NB4 (cell line): ENCODE measurements around the gene HAPLN2.
A peak's percentile ranks its signal among the peaks of the same experiment; 100 is the strongest.
"Not testable (repeated sequence)": the region's sequence is repeated elsewhere in the genome, so short reads cannot be mapped to it uniquely, and the experiment has no call there.

Experiments
- DNase-seq: peaks from one replicate; pipeline ENCODE4 v3.0.0; 2010; ENCODE audit warnings: low read depth
- H3K4me3 ChIP-seq: one replicate; pipeline ENCODE4 v1.5.1; 2011; ENCODE audit warnings: mild to moderate bottlenecking, low read depth, low read length, moderate library complexity
- MAX ChIP-seq: IDR thresholded peaks from 2 replicates; pipeline ENCODE4 v1.6.1; 2011; ENCODE audit warnings: low read depth, low read length
- MYC ChIP-seq: IDR thresholded peaks from 2 replicates; pipeline ENCODE4 v1.6.1; 2011; ENCODE audit warnings: low read depth, low read length
- POLR2A ChIP-seq: IDR thresholded peaks from 2 replicates; pipeline ENCODE4 v1.6.1; 2011; ENCODE audit warnings: mild to moderate bottlenecking; ENCODE audit not compliant: insufficient read length; ENCODE audit errors: extremely low read depth
- TF ChIP-seq, protein P1 (sequence below): IDR thresholded peaks from one replicate; pipeline ENCODE4 v1.5.1; 2012; ENCODE audit warnings: low read depth, low read length

The HAPLN2 gene

DNA sequence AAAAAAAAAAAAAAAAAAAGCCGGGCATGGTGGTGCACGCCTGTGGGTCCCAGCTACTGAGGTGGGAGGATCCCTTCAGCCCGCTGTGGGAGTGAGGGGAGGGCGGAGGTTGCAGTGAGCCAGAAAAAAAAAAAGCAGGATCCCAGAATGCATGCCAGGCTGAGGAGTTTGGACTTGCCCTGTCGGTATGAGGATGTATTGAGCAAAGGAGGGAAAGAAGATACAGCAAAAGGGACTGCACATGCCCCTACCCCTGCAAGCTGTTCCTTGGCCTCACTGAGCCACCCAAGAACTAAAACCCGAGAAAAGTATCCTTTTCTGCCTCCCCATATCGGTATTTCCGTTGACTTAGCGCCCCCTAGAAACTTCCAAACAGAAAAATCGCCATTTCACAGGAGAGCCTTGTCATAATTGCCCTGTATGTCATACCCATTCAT, 16.6 kb upstream of the HAPLN2 start:
- H3K4me3 ChIP-seq = no peak overlapping the region
- no peak for TF ChIP-seq POLR2A
- TF ChIP-seq, protein P1, sequence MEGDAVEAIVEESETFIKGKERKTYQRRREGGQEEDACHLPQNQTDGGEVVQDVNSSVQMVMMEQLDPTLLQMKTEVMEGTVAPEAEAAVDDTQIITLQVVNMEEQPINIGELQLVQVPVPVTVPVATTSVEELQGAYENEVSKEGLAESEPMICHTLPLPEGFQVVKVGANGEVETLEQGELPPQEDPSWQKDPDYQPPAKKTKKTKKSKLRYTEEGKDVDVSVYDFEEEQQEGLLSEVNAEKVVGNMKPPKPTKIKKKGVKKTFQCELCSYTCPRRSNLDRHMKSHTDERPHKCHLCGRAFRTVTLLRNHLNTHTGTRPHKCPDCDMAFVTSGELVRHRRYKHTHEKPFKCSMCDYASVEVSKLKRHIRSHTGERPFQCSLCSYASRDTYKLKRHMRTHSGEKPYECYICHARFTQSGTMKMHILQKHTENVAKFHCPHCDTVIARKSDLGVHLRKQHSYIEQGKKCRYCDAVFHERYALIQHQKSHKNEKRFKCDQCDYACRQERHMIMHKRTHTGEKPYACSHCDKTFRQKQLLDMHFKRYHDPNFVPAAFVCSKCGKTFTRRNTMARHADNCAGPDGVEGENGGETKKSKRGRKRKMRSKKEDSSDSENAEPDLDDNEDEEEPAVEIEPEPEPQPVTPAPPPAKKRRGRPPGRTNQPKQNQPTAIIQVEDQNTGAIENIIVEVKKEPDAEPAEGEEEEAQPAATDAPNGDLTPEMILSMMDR = peak; percentile 52
- DNase-seq = peak; percentile 52

DNA sequence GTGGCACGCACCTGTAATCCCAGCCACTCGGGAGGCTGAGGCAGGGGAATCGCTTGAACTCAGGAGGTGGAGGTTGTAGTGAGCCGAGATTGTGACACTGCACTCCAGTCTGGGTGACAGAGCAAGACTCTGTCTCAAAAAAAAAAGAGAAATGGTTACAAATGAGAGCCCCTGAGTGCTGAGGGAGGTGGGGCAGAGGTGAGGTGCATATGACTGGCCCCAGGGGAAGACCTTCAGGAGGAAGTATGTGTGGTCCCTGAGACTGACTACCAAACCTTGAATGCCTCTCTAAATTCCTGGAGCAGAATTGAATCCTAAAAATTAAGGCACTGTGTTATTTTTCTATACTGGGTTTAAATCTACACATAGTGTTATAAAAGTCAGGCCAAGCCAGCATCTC, 11.9 kb upstream of the HAPLN2 start:
- not testable (repeated sequence) for DNase-seq

GRCh38 chr1:156608036-156608674, 11.1 kb upstream of the HAPLN2 start:
- H3K4me3 ChIP-seq = no peak overlapping the region
- TF ChIP-seq, protein P1 = peak; percentile 76
- TF ChIP-seq POLR2A = no peak
- DNase-seq = peak; percentile 82

More for the DNA sequence above, 11.9 kb upstream of the HAPLN2 start:
- not testable (repeated sequence) for H3K4me3 ChIP-seq

DNA sequence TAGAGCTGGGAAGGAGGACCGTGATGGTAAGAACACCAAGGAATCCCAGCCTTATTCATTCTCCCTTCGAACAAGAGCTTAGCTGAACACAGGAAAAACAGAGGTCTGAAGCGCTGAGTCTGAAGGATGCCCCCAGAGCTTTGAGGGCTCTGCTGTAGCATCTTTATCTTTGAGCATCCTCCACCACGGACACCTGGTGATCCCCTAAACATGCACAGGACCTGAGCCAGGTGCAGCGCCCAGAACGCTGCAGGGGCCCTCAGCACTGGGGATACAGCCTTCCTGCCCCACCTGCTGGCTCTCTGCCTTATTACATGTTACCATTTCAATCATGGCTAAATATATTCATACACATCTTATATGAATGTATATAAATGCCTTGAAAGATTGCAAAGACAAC, 10.2 kb upstream of the HAPLN2 start:
- no peak overlapping the region for H3K4me3 ChIP-seq
- DNase-seq = peak; percentile 48
- TF ChIP-seq POLR2A = no peak
- TF ChIP-seq, protein P1 = peak; percentile 65
- 0 out of 2 replicates have a peak, but pooled peaks have one; percentile 14 for TF ChIP-seq MAX

- H3K4me3 ChIP-seq, DNase-seq: not testable (repeated sequence)
Measured at GRCh38 chr1:156610072-156610471, 9.1 kb upstream of the HAPLN2 start.

GRCh38 chr1:156612666-156613065, 6.5 kb upstream of the HAPLN2 start:
- TF ChIP-seq POLR2A = no peak
- TF ChIP-seq, protein P1 = no peak
- no peak for TF ChIP-seq MAX
- no peak for TF ChIP-seq MYC
- H3K4me3 ChIP-seq = no peak overlapping the region
- no peak for DNase-seq

DNA sequence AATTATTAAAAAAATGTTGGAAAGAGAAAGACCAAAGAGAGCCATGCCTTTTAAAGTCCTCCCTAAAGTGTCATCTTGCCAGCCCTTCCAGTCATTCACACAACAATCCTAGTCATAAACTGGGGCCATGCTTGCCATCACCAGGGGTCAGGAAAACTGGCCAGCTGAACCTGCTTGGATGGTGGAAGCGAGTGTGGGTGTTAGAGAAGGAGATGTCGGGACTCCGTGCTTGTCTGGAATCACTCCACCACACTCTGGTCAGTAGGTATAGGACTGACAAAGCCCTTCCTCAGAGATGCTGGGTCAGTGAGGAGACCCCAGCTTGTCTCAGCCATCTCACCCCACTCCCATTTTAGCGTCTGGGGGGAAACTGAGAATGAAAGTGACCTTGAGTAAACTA, 3.3 kb upstream of the HAPLN2 start:
- H3K4me3 ChIP-seq = no peak overlapping the region

More for the DNA sequence above, 3.3 kb upstream of the HAPLN2 start:
- no peak for DNase-seq
- TF ChIP-seq POLR2A (no peak), MAX (no peak), MYC (no peak)
- TF ChIP-seq, protein P1 = no peak
